GM04503 (cell line): ENCODE results near the gene PIGQ.

ENCODE experiments used
- DNase-seq: peaks from one replicate; pipeline ENCODE4 v3.0.0-alpha.2; 2012; ENCODE audit warnings: low read depth

The PIGQ gene

DNA sequence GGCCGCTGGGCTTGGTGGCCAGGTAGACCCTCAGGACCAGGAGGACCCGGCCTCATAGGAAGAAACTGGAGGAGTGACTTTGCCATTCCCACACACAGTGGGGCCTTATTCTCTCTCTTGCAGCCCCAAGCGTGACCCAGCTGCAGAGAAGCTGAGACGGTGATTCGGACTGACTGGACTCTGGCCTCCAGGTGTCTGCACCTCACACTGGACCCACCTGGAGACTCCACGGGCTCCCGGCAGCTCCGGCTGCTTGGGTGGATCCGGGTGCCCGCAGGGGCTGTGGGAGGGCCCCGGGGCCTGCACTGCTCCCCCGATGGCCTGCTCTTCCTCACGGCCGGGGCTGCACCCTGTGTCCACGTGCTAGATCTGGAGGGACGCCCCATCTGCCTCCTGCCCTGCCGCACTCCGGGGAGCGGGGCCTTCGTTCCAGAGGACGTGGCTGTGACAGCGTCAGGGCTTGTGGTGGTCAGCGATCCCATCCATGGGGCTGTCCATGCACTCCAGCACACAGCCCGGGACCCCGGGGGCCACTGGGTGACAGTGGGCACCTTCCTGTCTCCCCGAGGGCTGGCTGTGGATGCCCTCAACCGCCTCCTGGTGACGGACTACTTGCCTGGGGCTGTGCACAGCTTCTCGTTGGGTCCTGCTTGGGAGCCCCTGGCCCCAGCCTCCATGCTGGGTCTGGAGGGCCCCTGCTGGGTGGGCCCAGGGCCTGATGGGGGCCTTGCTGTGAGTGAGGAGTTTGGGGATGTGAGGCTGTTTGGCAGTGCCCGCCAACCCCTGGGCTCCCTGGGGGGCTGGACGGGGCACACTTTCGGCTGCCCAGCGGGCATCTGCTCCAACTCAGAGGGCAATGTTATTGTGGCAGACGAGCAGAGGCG, 2.2 kb upstream of the PIGQ start:
- no peak for DNase-seq

- DNase-seq, result no peak
These were observed 1.1 kb upstream of the PIGQ start for GRCh38 chr16:568401-569258.

DNA sequence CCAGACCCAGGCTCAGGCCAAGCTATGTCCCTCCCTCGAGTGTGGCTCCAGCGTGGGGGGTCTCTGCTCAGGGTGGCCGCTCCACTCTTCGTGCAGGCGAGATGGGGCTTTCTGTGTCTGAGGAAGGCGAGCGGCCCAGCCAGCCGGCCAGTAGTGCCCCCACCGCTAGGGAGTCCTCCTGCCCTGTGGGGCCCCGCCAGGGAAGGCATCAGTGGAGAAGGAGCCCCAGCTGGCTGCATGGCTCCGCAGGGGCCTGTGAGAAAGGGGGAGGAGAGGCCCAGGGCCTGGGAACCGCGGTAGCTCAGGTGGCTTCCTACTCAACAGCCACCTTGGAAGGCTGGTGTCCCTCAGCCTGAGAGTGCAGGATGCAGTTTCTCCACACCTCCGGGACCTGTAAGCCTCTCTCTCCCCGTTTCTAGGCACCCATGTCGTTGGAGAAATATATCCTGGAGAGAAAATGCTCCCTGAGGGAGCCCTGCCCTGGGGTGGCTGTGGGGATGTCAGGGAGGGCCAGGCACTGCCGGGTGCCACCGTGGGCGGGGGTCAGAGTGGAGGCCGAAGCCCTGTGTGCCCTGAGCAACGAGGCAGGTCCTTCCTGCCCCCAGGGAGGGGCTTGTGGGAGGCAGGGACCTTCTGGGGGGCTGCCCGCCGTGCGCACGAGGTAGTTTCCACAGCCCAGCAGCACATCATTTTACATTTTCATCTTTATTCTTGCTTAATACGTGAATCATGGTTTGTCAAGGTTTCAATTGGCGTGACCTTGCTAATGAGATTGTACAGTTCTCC, 3.3 kb downstream of the PIGQ start:
- DNase-seq, result no peak

- no peak for DNase-seq
These were observed 4.4 kb downstream of the PIGQ start for GRCh38 chr16:574021-574760.

GRCh38 chr16:575354-576196, 5.8 kb downstream of the PIGQ start:
- DNase-seq, result no peak

DNA sequence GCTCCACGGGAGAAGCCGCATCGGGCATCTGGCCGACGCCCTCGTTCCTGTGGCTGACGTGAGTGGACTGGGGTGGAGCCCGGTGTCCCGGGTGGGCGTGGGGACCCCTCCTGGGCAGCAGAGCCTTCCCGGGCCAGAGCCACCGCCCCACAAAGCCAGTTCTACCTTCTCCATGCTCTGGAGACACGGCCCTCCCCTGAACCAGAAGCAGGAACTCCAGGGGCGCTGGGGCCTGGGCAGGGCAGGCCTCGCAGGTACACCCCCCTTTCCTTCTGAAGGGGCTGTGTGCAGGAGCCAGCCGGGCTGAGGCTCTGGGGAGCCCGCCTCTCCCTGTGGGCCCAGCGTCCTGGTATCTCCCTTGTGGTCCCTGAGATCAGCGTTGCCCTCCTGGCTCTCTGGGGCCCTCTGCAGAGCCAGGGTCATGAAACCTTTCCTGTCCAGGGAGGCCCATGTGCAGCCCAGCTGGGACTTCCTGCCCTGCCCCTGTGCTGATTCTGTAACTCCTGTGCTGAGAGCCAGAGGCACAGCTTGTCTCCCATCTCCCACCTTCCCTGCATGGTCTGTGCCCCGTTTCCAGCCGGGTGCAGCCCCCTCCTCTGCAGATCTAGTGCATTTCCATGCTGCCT, 6.5 kb downstream of the PIGQ start:
- no peak for DNase-seq

GRCh38 chr16:576823-577201, 7.0 kb downstream of the PIGQ start:
- DNase-seq, result no peak

GRCh38 chr16:577796-578195, 8.0 kb downstream of the PIGQ start:
- DNase-seq, result no peak

- DNase-seq, result no peak
These were observed 8.6 kb downstream of the PIGQ start for GRCh38 chr16:578232-578869.

- no peak for DNase-seq
These were observed 9.2 kb downstream of the PIGQ start for GRCh38 chr16:578870-579405.

DNA sequence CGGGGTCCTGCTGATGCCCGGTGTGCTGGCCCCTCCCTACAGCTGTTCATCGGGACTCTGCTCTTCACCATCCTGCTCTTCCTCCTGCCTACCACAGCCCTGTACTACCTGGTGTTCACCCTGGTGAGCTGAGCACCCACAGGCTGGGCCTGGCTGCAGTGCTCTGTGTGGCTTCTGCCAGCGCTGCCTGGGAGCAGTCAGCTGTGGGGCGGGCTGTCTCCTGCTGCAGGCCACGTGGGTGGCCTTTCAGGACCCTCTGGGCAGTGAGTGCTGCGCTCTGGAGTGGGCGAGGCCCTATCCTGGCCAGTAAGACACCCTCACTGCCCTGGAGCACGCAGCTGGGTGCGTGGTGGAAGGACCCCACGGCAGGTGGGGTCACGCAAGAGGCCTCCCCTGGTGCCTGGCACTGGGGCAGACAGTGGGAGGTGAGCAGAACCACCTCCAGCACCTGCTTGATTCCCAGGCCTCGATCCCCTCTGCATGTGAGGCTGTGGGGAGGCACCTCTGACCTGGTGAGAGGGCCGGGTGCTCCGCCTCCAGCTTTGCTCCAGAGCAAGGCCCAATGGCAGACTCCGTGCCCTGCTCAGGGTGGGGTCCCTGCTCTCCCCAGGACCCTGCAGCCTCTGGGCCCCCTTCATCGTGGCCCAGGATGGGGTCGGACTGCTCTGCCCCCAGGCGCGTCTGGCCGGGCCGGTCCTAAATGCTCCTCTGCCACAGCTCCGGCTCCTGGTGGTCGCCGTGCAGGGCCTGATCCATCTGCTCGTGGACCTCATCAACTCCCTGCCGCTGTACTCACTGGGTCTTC, 10.6 kb downstream of the PIGQ start:
- DNase-seq, result no peak

DNA sequence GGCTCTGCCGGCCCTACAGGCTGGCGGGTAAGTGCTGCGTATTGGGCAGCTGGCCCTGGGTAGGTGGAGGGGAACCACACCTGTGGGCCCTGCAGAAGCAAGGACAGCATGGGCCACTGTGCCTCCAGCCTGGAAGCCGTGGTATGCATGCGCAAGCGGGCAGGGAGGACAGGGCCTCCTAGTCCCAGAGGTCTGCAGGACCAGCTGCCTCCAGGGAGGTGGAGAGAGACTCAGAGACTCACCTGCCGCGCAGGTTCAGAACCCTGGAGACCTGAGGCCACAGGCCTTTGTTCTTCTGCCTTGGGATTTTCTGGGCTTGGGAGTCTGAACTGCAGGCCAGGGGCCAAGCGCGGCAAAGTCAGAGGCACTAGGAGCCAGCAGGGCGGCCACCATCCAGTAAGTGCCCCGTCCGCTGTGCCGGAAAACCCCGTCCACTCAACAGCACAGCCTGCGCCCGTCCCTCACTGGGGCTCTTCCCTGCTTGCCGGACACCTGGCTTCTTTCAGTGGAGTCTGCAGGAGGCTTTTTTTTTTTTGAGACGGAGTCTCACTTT, 11.3 kb downstream of the PIGQ start:
- DNase-seq, result no peak

DNA sequence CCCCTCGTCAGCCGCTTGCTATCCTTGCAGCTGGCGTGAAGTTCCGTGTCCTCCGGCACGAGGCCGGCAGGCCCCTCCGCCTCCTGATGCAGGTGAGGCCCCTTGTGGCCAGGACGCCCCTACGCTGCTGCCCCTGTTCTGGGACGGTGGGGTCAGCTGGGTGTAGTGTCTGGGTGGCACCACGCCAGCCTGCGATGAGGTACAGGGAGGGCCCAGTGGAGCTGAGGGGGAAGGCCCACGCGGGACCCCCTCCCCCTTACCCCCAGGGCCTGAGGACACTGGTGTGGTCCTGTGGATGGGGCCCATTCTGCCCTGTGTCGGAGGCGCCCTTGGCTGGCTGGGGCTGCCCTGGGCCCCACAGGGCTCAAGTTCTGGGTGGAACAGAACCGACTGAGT, 12.4 kb downstream of the PIGQ start:
- DNase-seq, result no peak

GRCh38 chr16:582614-583331, 13.0 kb downstream of the PIGQ start:
- DNase-seq, result no peak

GRCh38 chr16:583470-583814, 13.7 kb downstream of the PIGQ start:
- DNase-seq, result no peak

DNA sequence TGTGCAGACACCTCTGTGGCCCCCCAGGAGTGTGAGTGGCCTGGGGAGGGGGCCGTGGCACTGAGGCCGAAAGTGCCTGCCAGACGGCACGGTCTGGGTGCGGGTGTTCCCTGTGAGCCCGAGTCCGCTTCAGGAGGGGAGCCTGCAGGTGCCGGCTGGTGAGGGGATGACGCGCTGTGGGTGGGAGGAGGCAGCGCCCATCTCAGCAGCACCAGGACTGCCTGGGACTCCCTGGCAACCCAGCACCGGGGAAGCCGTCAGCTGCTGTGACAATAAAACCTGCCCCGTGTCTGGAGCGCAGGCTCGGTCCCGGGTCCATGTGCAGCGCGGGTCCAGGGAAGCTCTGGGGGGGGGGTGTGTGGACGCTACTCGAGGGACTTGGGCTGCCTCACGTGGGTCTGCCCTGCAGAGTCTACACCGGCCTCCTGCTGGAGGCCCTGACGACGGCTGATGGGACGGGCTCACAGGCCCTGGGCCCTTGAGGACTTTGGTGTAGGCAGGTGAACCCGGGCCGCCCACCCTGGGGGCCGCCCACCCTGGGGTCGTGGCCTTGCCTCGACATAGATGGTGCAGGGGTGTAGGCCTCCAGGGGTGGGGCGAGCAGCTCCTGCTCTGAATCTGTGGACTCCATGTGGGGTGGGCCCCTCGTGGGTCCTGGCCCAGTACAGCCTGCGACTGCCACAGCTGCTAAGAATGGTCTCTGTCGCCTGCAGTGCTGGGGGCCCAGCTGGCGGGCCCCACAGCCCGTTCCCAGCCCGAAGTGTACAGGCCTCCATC, 14.2 kb downstream of the PIGQ start:
- no peak for DNase-seq

GRCh38 chr16:585351-585750, 15.6 kb downstream of the PIGQ start:
- DNase-seq, result no peak
